Hepatocyte (in vitro differentiated cells): ENCODE data around the gene PARD3B. TPM values are rescaled to one million over a fixed set of nuclear protein-coding genes. Genes with fewer than 3 reads are reported as not detected.

Experiments used
- DNase-seq: peaks from one replicate; pipeline ENCODE4 v3.0.0-alpha.2; 2016; ENCODE audit warnings: low spot score
- H2AFZ ChIP-seq: fragments of 200-600 bp; sonication (generic); 2 replicates; pipeline ENCODE4 v1.6.0; 2016; ENCODE audit warnings: antibody characterized with exemption, mild to moderate bottlenecking
- H3K27ac ChIP-seq: fragments of 200-600 bp; sonication (generic); 2 replicates; pipeline ENCODE4 v1.5.1; 2016; ENCODE audit warnings: mild to moderate bottlenecking
- H3K27me3 ChIP-seq: fragments of 200-600 bp; sonication (generic); 2 replicates; pipeline ENCODE4 v1.6.1; 2016
- H3K36me3 ChIP-seq: fragments of 200-600 bp; sonication (generic); replicated peaks from 2 replicates; pipeline ENCODE4 v1.5.1; 2016; ENCODE audit warnings: low read depth; ENCODE audit not compliant: insufficient read depth
- H3K4me1 ChIP-seq: fragments of 200-600 bp; sonication (generic); 2 replicates; pipeline ENCODE4 v1.5.1; 2016; ENCODE audit warnings: mild to moderate bottlenecking, moderate library complexity; ENCODE audit not compliant: insufficient read depth
- H3K4me2 ChIP-seq: fragments of 200-600 bp; sonication (generic); 2 replicates; pipeline ENCODE4 v1.6.0; 2016
- H3K4me3 ChIP-seq: fragments of 200-600 bp; sonication (generic); 2 replicates; pipeline ENCODE4 v1.5.1; 2016; ENCODE audit warnings: mild to moderate bottlenecking
- H3K79me2 ChIP-seq: fragments of 200-600 bp; sonication (generic); 2 replicates; pipeline ENCODE4 v1.6.0; 2017; ENCODE audit warnings: mild to moderate bottlenecking
- H3K9me2 ChIP-seq: fragments of 200-600 bp; sonication (generic); replicated peaks from 2 replicates; pipeline ENCODE4 v1.6.0; 2017; ENCODE audit warnings: mild to moderate bottlenecking; ENCODE audit not compliant: insufficient read depth
- H3K9me3 ChIP-seq: fragments of 200-600 bp; sonication (generic); 2 replicates; pipeline ENCODE4 v1.5.1; 2016; ENCODE audit warnings: low read depth, mild to moderate bottlenecking
- H4K20me1 ChIP-seq: fragments of 200-600 bp; sonication (generic); 2 replicates; pipeline ENCODE4 v1.6.0; 2016; ENCODE audit warnings: mild to moderate bottlenecking; ENCODE audit not compliant: insufficient read depth, poor library complexity, severe bottlenecking
- CTCF ChIP-seq: fragments of 200-600 bp; sonication (generic); IDR thresholded peaks from 2 replicates; pipeline ENCODE4 v1.5.1; 2016; ENCODE audit warnings: antibody characterized with exemption, mild to moderate bottlenecking; ENCODE audit not compliant: poor library complexity
- EZH2 ChIP-seq: fragments of 200-600 bp; sonication (generic); IDR thresholded peaks from 2 replicates; pipeline ENCODE4 v1.6.1; 2016; ENCODE audit warnings: antibody characterized with exemption, mild to moderate bottlenecking, borderline replicate concordance
- EZH2phosphoT487 ChIP-seq: fragments of 200-600 bp; sonication (generic); IDR thresholded peaks from one replicate; pipeline ENCODE4 v1.6.1; 2018; ENCODE audit warnings: antibody characterized with exemption, mild to moderate bottlenecking, low read depth, moderate library complexity; ENCODE audit not compliant: unreplicated experiment, severe bottlenecking
- WGBS: methylation state at CpG from one replicate; pipeline ENCODE4 v1.1.6; 2016; ENCODE audit warnings: low lambda C conversion rate; ENCODE audit errors: missing lambda C conversion rate; 5-methylcytosine and 5-hydroxymethylcytosine counted together
- polyA plus RNA-seq: library from polyadenylated mRNA; unstranded; fragments of >200 nt; fragmentation: Nextera tagmentation; extraction: Ambion mirVana; gene quantifications from 2 replicates; pipeline ENCODE4 v1.2.1, GENCODE V29; 2016
- total RNA-seq: library from RNA; depleted of rRNA; stranded (reverse); fragments of >200 nt; gene quantifications from 2 replicates; pipeline ENCODE4 v1.2.3, GENCODE V29; 2014

Gene PARD3B
- total and polyA plus RNA-seq, 2 experiments from 2014 or later = 11.5 to 21.7 TPM

DNA sequence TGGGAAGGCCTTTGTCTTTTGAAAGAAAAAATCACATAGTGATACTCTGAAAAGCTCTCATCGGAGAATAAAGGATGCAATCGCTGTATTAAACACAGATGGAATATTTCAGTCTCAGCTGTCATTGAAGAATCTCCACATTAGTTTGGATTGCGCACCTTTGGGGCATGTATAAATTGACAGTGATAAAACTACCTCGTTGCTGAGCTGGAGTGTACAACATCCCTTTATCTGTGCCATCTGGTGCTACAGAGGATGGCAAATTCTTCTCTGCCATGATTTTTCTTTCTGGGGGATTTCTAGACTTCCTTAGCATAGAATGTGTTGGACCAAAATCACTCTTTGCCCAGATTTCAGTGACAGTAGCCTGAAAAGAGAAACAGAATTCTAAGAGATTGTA, 185.3 kb downstream of the PARD3B start:
- TF ChIP-seq CTCF (no peak), EZH2 (no peak), EZH2phosphoT487 (no peak)
- Histone ChIP-seq H4K20me1 (no peaks in the 10 kb centered on the region), H3K36me3 (no peaks in the 10 kb centered on the region), H3K4me3 (no peak overlapping the region), H3K27me3 (no peaks in the 10 kb centered on the region), H3K4me1 (peaks cover 12% of the 10 kb centered on the region), H3K79me2 (peaks cover 5% of the 10 kb centered on the region), H3K9me3 (no peaks in the 10 kb centered on the region), H3K9me2 (no peaks in the 10 kb centered on the region), H3K4me2 (no peak overlapping the region), H2AFZ (no peak overlapping the region), H3K27ac (no peak overlapping the region)
- WGBS = 76% methylated on average over 4 of the region's 4 CpGs
- no peak for DNase-seq

DNA sequence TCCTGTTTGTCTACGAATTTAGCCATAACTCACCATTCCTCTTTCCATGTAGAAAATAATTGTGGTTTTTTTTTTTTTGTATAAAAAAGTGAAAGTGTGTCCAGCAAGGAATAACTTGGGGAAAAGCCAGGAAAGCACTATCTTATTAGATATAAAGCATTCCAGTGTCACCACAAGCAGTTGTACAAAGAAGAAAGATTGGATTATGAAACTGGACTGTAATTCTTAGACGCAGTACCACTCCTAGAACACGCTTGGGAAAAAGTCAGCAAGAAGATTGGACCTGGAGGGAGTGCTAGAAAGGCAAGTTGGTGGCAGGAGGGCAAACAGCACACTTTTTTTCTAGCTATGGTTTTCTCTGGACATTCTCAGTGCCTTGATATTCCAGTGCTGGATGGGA, 186.7 kb downstream of the PARD3B start:
- no peaks in the 10 kb centered on the region for H4K20me1 ChIP-seq
- no peaks in the 10 kb centered on the region for H3K9me2 ChIP-seq
- H3K9me3 ChIP-seq = no peaks in the 10 kb centered on the region
- H3K79me2 ChIP-seq = peaks cover 5% of the 10 kb centered on the region
- no peaks in the 10 kb centered on the region for H3K36me3 ChIP-seq
- H3K27me3 ChIP-seq = no peaks in the 10 kb centered on the region
- TF ChIP-seq EZH2phosphoT487 (no peak), EZH2 (no peak), CTCF (no peak)
- H3K4me3 ChIP-seq = no peak overlapping the region
- H2AFZ ChIP-seq = no peak overlapping the region
- DNase-seq = no peak
- WGBS = 45% methylated on average over 3 of the region's 3 CpGs
- peaks cover 8% of the 10 kb centered on the region for H3K4me1 ChIP-seq
- H3K27ac ChIP-seq = no peak overlapping the region
- H3K4me2 ChIP-seq = no peak overlapping the region

DNA sequence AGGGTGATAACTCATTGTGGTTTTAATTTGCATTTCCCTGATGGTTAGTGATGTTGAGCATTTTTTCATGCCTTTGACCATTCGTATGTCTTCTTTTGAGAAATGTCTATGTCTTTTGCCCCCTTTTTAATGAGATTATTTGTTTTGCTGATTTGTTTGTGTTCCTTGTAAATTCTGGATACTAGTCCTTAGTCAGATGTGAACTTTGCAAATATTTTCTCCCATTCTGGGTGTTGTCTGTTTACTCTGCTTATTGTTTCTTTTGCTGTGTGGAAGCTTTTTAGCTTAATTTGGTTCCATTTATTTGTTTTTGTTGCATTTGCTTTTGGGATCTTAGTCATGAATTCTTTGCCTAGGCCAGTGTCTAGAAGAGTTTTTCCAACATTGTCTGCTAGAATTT, 192.0 kb downstream of the PARD3B start:
- H3K79me2 ChIP-seq = peaks cover 20% of the 10 kb centered on the region
- H3K36me3 ChIP-seq = no peaks in the 10 kb centered on the region
- H3K27me3 ChIP-seq = no peaks in the 10 kb centered on the region
- no peak for TF ChIP-seq EZH2
- TF ChIP-seq EZH2phosphoT487 = no peak
- TF ChIP-seq CTCF = no peak
- WGBS = 90% methylated on average over 1 of the region's 1 CpG
- no peaks in the 10 kb centered on the region for H3K9me3 ChIP-seq
- no peaks in the 10 kb centered on the region for H4K20me1 ChIP-seq
- H3K4me3 ChIP-seq = no peak overlapping the region
- no peak overlapping the region for H3K4me2 ChIP-seq
- no peaks in the 10 kb centered on the region for H3K4me1 ChIP-seq
- H3K27ac ChIP-seq = no peak overlapping the region
- DNase-seq = no peak
- no peaks in the 10 kb centered on the region for H3K9me2 ChIP-seq
- H2AFZ ChIP-seq = no peak overlapping the region

GRCh38 chr2:204738721-204739120, 193.4 kb downstream of the PARD3B start:
- H3K4me1 ChIP-seq = peaks cover 3% of the 10 kb centered on the region
- 91% methylated on average over 1 of the region's 1 CpG for WGBS
- no peaks in the 10 kb centered on the region for H3K27me3 ChIP-seq

More at GRCh38 chr2:204738721-204739120, 193.4 kb downstream of the PARD3B start:
- Histone ChIP-seq H4K20me1 (no peaks in the 10 kb centered on the region), H3K9me2 (no peaks in the 10 kb centered on the region), H3K79me2 (peaks cover 20% of the 10 kb centered on the region), H2AFZ (no peak overlapping the region), H3K4me3 (no peak overlapping the region), H3K27ac (no peak overlapping the region), H3K4me2 (no peak overlapping the region), H3K36me3 (no peaks in the 10 kb centered on the region), H3K9me3 (no peaks in the 10 kb centered on the region)
- DNase-seq = no peak
- TF ChIP-seq EZH2phosphoT487 = no peak
- no peak for TF ChIP-seq EZH2
- TF ChIP-seq CTCF = no peak
